ENCODE results near the gene KIRREL3.

DNA sequence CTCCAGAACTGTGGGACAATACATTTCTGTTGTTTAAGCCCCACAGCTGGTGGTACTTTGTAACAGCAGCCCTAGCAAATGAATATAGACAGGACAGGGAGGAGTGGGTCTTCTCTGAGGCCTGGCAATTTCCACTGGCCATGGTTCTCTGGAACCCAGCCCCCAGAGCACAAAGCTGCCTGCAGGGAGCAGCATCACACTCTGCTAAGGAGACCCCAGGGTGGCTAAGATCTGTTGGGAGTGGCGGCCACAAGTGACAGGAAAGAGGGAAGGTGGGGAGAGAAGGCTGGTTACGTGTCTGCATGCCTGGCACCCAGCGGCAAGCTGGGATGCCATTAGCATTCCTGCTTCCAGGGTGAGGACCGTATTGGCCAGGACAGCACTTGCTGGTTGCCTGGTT, 433.2 kb downstream of the KIRREL3 start:
- TF ChIP-seq, protein P1, sequence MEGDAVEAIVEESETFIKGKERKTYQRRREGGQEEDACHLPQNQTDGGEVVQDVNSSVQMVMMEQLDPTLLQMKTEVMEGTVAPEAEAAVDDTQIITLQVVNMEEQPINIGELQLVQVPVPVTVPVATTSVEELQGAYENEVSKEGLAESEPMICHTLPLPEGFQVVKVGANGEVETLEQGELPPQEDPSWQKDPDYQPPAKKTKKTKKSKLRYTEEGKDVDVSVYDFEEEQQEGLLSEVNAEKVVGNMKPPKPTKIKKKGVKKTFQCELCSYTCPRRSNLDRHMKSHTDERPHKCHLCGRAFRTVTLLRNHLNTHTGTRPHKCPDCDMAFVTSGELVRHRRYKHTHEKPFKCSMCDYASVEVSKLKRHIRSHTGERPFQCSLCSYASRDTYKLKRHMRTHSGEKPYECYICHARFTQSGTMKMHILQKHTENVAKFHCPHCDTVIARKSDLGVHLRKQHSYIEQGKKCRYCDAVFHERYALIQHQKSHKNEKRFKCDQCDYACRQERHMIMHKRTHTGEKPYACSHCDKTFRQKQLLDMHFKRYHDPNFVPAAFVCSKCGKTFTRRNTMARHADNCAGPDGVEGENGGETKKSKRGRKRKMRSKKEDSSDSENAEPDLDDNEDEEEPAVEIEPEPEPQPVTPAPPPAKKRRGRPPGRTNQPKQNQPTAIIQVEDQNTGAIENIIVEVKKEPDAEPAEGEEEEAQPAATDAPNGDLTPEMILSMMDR (IDR thresholded peaks at IDR 0.05; ENCODE audit: insufficient read depth, low read length): no peak
- TF ChIP-seq POLR2AphosphoS5 (IDR thresholded peaks at IDR 0.05; ENCODE audit: low read depth) (no peak), SPI1 (IDR thresholded peaks at IDR 0.05; ENCODE audit: borderline replicate concordance, low read depth) (no peak)
- TF ChIP-seq, protein P2, sequence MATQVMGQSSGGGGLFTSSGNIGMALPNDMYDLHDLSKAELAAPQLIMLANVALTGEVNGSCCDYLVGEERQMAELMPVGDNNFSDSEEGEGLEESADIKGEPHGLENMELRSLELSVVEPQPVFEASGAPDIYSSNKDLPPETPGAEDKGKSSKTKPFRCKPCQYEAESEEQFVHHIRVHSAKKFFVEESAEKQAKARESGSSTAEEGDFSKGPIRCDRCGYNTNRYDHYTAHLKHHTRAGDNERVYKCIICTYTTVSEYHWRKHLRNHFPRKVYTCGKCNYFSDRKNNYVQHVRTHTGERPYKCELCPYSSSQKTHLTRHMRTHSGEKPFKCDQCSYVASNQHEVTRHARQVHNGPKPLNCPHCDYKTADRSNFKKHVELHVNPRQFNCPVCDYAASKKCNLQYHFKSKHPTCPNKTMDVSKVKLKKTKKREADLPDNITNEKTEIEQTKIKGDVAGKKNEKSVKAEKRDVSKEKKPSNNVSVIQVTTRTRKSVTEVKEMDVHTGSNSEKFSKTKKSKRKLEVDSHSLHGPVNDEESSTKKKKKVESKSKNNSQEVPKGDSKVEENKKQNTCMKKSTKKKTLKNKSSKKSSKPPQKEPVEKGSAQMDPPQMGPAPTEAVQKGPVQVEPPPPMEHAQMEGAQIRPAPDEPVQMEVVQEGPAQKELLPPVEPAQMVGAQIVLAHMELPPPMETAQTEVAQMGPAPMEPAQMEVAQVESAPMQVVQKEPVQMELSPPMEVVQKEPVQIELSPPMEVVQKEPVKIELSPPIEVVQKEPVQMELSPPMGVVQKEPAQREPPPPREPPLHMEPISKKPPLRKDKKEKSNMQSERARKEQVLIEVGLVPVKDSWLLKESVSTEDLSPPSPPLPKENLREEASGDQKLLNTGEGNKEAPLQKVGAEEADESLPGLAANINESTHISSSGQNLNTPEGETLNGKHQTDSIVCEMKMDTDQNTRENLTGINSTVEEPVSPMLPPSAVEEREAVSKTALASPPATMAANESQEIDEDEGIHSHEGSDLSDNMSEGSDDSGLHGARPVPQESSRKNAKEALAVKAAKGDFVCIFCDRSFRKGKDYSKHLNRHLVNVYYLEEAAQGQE (IDR thresholded peaks at IDR 0.05; ENCODE audit: insufficient replicate concordance, low read depth): no peak

Measured in HL-60 (cell line).